Measurements from ENCODE around the gene SORCS2.

Gene SORCS2

GRCh38 chr4:7777871-7778509, 585.7 kb downstream of the SORCS2 start (continued):
- TF ChIP-seq GLI2 (tag by site-specific recombination; IDR thresholded peaks at IDR 0.05; ENCODE audit: borderline replicate concordance, low read depth) (no peak), ZNF701 (tag by site-specific recombination; IDR thresholded peaks at IDR 0.05) (no peak), ZNF530 (tag by site-specific recombination; IDR thresholded peaks at IDR 0.05; ENCODE audit: low read depth) (no peak), ZNF211 (tag by site-specific recombination; IDR thresholded peaks at IDR 0.05; ENCODE audit: low read depth) (no peak), ZNF768 (tag by site-specific recombination; IDR thresholded peaks at IDR 0.05) (no peak), ZNF610 (tag by site-specific recombination; IDR thresholded peaks at IDR 0.05; ENCODE audit: borderline replicate concordance) (no peak), ZXDB (tag by site-specific recombination; IDR thresholded peaks at IDR 0.05) (no peak), ZNF596 (tag by site-specific recombination; IDR thresholded peaks at IDR 0.05) (no peak), ZNF114 (tag by site-specific recombination; IDR thresholded peaks at IDR 0.05) (no peak)
- TF ChIP-seq, protein P1, sequence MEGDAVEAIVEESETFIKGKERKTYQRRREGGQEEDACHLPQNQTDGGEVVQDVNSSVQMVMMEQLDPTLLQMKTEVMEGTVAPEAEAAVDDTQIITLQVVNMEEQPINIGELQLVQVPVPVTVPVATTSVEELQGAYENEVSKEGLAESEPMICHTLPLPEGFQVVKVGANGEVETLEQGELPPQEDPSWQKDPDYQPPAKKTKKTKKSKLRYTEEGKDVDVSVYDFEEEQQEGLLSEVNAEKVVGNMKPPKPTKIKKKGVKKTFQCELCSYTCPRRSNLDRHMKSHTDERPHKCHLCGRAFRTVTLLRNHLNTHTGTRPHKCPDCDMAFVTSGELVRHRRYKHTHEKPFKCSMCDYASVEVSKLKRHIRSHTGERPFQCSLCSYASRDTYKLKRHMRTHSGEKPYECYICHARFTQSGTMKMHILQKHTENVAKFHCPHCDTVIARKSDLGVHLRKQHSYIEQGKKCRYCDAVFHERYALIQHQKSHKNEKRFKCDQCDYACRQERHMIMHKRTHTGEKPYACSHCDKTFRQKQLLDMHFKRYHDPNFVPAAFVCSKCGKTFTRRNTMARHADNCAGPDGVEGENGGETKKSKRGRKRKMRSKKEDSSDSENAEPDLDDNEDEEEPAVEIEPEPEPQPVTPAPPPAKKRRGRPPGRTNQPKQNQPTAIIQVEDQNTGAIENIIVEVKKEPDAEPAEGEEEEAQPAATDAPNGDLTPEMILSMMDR (tag by site-specific recombination; IDR thresholded peaks at IDR 0.05) = no peak

DNA sequence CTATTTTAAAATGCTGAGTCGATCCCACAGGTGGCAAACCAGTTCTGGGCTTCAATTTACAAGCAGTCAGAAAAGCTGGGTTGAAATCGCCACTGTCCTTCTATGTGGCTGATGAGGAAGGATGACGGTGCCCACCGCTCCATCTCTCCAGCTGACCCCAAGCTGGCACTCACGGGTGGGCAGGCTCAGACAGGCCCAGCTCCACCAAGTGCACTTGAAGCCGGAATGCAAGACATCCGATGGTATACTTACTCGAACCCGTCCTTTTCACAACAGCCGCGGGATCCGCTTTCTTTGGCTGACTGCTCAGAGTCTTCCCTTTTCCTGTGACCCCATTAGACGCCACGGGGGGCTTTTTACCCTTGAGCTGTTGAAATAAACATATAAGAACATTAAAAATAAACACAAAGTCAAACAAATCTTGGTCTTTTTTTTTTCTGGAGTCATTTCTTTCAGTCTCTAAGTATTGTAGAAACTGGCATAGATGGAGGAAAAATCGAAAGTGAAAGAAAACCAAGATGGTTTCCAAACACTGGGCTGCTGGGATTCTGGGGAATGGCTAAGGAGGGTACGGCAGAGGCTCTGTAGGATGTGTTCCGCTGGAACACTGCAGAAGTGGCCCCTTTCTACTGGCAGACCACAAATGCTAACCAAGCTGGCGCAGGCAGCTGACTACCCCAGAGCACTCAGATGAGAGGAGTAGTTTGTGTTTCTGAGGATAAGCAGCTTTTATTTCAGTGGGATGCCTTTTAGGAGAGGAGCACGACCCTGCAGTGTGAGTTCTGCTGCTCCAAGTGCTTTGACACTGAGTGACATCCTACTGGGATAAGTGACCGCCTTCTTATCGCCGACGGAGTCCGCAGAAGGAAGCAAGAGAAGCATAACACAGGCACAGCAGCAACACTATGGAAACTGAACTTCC, 586.4 kb downstream of the SORCS2 start:
- ChIA-PET POLR2A (no interaction called here), CTCF (interaction anchor here (0.8 to 1.0 kb wide), 2 partner anchors 18 kb away, joined by 3 to 5 read pairs; no protein-coding TSS in a partner anchor)
- H3K36me3 ChIP-seq (ENCODE audit: control insufficient read depth in 2 of 2, insufficient read depth in 1 of 2, low read length in 2 of 2) = peaks cover 0 to 26% of the 10 kb centered on the region in 2 experiments; a peak in 1 of 3 replicates
- H3K27ac ChIP-seq (ENCODE audit: extremely low read depth, low read depth, low read length) = no peak overlapping the region
- no peak overlapping the region for H3K4me3 ChIP-seq (ENCODE audit: low read depth, low read length)
- TF ChIP-seq KLF10 (tag by site-specific recombination; IDR thresholded peaks at IDR 0.05) (no peak), ZNF792 (tag by site-specific recombination; IDR thresholded peaks at IDR 0.05) (no peak), ZNF701 (tag by site-specific recombination; IDR thresholded peaks at IDR 0.05) (no peak), ZNF350 (tag by site-specific recombination; IDR thresholded peaks at IDR 0.05) (no peak), ZBTB6 (tag by site-specific recombination; IDR thresholded peaks at IDR 0.05) (no peak), SALL2 (tag by site-specific recombination; IDR thresholded peaks at IDR 0.05; ENCODE audit: borderline replicate concordance) (no peak), ZNF146 (tag by site-specific recombination; IDR thresholded peaks at IDR 0.05) (no peak), ZNF654 (tag by site-specific recombination; IDR thresholded peaks at IDR 0.05; ENCODE audit: low read depth) (no peak), ZNF10 (tag by site-specific recombination; IDR thresholded peaks at IDR 0.05) (no peak), ZNF660 (tag by site-specific recombination; IDR thresholded peaks at IDR 0.05) (no peak), OSR2 (tag by site-specific recombination; IDR thresholded peaks at IDR 0.05) (no peak), ZNF488 (tag by site-specific recombination; IDR thresholded peaks at IDR 0.05) (no peak), ZNF211 (tag by site-specific recombination; IDR thresholded peaks at IDR 0.05; ENCODE audit: low read depth) (no peak), ZNF629 (tag by site-specific recombination; IDR thresholded peaks at IDR 0.05) (no peak), ZNF121 (tag by site-specific recombination; IDR thresholded peaks at IDR 0.05) (no peak)
- TF ChIP-seq, protein P2, sequence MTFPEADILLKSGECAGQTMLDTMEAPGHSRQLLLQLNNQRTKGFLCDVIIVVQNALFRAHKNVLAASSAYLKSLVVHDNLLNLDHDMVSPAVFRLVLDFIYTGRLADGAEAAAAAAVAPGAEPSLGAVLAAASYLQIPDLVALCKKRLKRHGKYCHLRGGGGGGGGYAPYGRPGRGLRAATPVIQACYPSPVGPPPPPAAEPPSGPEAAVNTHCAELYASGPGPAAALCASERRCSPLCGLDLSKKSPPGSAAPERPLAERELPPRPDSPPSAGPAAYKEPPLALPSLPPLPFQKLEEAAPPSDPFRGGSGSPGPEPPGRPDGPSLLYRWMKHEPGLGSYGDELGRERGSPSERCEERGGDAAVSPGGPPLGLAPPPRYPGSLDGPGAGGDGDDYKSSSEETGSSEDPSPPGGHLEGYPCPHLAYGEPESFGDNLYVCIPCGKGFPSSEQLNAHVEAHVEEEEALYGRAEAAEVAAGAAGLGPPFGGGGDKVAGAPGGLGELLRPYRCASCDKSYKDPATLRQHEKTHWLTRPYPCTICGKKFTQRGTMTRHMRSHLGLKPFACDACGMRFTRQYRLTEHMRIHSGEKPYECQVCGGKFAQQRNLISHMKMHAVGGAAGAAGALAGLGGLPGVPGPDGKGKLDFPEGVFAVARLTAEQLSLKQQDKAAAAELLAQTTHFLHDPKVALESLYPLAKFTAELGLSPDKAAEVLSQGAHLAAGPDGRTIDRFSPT (tag by site-specific recombination; IDR thresholded peaks at IDR 0.05) = no peak
- no peaks in the 10 kb centered on the region for H3K9me3 ChIP-seq (ENCODE audit: control insufficient read depth, insufficient read depth, low read depth, low read length)
- no peaks in the 10 kb centered on the region for H3K4me1 ChIP-seq (ENCODE audit: control insufficient read depth, insufficient read depth, low read length)

All from HEK293 (cell line).